ENCODE results near the gene DNAJB1.
"Not testable (repeated sequence)": the region's sequence is repeated elsewhere in the genome, so short reads cannot be mapped to it uniquely, and the experiment has no call there.

DNAJB1 gene

DNA sequence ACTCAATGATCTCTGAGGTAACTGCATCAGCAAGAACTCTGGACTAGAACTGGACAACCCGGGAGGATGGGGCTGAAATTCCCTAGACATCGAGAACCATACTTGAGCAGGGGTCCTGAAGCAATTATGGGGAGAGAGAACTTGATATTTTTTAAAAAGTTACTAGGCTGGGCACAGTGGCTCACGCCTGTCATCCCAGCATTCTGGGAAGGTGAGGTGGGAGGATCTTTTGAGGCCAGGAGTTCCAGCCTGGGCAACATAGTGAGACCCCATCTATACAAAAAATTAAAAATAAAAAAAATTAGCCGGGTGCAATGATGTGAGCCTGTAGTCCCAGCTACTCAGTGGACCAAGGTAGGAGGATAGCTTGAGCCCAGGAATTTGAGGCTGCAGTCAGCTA lies 2.3 kb upstream of the DNAJB1 start:
- DNase-seq: no peak

DNA sequence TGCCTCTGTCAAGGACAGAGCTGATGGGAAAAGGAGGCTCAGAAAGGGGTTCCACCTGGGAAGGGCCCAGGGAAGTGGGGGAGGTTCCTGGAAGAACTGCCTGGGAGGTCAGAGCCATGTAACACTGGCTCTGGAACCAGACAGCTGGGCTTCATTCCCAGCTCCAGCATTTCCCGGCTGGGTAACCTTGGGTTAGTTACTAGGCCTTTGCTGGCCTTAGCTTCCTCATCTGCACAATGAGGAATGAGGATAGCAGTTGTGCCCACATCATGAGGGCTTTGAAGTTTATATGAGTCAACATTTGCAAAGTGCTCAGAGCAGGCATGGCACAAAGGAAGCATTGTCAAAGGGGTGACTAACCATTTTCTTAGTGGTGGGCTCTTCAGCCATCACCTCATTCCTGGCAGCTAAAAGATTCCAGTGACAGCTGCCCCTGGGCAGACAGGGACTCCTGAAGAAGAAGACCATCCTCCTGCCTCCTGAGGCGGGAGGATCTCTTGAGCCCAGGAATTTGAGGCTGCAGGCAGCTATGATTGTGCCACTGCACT lies 1.7 kb upstream of the DNAJB1 start:
- no peak for DNase-seq

DNA sequence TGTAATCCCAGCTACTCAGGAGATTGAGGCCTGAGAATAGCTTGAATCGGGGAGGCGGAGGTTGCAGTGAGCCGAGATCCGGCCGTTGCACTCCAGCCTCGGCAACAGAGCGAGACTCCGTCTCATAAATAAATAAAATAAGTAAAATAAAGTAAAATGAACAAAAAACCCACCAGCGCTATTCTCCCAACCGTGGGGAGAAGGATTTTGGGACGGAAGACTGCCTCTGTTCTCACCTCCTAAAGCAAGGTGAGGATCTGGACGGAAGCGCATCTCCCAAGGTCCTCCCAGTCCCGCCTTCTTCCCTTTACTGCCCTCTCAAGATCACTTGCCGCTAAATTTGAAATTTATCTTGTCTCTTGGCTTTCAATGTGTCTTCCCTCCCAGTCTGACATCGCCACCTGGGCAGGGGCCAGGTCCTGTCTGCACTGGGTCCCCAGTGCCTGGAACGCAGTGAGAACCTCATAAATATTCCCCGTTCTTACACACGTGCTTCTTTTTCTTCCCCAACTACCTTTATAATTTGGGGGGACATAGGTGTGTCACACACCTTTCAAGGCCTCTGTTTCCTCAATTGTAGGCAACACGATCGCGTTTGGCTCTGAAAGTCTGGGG lies 1.2 kb upstream of the DNAJB1 start:
- DNase-seq: no peak

DNA sequence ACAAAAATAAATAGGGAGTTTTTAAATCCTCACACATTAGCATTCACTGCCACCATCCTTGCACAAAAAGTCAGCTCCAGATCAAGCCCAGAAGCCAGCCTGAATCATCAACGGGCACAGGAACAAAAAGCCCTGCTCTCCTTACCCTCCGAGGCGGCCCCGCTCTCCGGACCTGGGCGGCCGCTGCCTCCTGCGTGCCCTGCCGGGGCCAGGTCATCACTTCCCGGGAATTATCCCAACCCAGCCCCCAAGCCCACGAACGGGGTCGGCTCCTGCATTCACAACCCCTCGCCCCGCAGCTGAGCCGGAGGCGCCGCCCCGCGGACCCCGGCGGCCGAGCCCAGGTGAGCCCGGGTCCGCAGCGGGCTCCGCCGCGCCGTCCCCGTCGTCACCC lies 754 bp downstream of the DNAJB1 start:
- DNase-seq: no peak

DNA sequence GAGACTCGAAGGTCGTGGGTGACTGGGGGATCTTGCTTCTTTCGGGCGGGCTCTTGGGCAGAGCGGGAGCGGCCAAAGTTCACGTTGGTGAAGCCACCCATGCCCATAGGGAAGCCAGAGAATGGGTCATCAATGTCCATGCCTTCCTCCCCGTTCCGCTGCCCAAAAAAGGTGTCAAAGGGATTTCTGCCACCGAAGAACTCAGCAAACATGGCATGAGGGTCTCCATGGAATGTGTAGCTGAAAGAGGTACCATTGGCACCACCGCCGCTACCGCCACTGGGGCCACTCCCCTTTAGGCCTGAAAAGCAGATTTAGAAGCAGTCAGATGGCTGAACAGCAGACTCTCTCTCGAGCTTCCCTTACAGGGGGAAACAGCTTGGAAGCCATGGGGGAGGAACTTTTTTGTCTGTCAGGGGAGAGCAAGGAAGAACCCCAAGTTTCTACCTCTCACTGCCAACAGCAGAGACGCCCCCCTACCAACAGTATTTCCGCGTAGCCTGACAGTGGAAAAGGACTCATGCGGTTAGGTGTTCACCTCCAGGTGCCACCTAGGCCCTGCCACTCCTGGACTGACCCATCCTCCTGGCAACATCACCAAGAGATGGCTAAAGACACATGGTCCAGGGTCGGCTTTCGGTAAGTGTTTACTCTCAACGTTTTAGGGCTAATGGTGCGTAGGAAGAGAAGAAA lies 1.3 kb downstream of the DNAJB1 start:
- DNase-seq: no peak

DNA sequence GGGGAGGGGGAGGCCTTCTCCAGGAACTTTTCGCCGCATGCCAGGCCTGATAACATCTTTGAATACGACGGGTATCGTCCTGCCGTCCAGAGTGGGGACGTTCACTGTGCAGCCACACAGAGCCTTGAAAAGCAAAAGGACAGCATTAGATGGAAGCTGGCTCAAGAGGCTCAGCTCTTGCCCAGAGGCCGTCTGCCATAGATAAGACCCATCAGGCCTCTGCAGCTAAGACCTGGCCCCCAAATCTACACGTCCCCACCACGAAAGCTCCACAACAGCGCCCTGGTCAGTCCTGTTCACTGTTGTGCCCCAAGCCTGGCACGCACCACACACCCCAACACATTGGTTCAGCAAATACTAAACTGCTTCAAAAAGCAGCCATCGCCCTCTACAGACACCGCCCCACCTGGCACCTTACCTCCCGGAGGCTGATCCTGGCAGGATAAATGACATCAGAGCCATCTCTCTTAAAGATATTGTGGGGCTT lies 2.1 kb downstream of the DNAJB1 start:
- DNase-seq: no peak

DNA sequence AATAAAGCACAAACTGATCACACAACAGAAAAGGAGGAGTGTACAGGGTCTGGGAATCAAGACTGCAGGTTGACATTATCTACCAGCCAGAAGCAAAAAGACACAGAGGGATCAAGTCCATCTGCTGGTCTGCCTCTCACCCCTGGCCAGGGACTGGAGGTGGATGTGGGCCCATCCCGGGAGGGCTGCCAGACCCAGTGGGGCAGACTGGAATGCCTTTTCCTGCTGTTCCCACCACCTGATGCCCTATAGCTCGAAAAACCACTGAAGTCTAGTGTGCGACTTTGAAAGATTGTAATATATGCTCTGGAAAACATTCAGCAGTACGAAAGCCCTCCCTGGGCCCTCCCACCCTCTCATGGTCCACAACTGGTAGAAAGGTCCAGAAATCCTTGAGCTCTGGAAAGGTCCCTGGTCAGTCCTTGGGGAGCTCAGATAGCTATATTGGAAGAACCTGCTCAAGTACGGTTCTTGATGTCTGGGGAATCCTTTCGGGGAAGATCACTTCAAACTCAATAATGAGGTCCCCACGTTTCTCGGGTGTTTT lies 2.6 kb downstream of the DNAJB1 start:
- DNase-seq: no peak

DNA sequence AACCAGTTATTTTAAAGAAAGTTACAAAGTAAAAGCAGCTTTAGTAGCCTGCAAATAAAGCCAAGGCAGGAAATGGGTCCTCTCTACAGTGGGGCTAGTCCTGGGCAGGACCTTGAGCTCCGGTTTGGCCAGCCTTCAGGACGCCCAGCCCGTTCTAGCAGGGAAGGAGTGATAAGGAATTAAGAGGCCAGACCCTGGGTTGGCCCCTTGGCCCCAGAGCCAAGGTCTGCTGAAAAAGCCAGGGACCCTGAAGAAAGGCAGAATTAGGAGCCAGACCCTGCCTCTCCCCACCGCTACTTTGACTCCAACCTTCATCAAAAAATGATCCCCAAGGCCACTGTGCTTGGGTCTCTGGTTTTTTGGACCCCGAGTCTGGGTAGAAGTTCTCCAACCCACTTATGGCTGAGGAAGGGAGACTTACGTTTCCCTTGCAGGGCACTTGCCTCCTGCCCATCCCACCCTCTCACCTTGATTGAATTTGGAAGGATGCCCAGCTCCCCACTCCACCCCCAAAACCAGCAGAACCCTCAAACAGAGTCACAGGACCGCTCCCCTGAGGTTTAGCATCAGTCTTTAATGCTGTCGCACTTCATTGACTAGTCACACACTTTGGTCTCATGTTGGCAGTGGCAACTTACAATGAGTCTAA lies 3.9 kb downstream of the DNAJB1 start:
- DNase-seq: no peak

DNA sequence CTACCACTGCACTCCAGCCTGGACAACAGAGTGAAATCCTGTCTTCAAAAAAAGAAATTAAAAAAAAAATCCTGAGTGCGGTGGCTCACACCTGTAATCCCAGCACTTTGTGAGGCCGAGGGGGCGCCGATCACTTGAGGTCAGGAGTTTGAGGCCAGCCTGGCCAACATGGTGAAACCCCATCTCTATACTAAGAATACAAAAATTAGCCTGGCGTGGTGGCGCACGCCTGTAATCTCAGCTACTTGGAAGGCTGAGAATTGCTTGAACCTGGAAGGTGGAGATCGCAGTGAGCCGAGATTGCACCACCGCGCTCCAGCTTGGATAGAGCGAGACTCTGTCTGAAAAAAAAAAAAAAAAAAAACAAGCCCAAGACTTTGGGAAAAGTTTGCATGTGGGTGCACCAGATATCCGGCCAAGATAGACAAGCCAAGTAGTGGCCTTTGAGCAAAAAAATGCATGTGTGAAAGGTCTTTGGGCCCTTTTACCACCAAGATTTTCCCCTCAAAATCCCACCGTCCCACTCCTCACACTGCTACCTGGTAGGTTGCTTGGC lies 5.7 kb downstream of the DNAJB1 start:
- no peak for DNase-seq

DNA sequence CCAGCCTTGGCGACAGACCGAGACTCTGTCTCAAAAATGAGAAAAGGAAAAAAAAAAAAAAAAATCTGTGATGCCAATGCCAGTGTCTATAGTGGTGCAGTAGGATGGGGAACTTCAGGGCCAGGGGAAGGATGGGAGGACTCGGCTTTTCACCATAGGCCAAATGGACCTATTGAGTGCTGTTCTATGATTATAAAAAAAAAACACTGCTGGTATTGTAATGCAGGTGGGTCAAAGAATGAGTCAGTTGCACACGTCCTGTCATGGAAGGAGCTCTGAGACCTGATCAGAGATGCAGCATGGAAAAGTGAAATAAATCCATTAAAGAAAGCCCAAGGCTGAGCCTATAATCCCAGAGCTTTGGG lies 7.0 kb downstream of the DNAJB1 start:
- DNase-seq: no peak

DNA sequence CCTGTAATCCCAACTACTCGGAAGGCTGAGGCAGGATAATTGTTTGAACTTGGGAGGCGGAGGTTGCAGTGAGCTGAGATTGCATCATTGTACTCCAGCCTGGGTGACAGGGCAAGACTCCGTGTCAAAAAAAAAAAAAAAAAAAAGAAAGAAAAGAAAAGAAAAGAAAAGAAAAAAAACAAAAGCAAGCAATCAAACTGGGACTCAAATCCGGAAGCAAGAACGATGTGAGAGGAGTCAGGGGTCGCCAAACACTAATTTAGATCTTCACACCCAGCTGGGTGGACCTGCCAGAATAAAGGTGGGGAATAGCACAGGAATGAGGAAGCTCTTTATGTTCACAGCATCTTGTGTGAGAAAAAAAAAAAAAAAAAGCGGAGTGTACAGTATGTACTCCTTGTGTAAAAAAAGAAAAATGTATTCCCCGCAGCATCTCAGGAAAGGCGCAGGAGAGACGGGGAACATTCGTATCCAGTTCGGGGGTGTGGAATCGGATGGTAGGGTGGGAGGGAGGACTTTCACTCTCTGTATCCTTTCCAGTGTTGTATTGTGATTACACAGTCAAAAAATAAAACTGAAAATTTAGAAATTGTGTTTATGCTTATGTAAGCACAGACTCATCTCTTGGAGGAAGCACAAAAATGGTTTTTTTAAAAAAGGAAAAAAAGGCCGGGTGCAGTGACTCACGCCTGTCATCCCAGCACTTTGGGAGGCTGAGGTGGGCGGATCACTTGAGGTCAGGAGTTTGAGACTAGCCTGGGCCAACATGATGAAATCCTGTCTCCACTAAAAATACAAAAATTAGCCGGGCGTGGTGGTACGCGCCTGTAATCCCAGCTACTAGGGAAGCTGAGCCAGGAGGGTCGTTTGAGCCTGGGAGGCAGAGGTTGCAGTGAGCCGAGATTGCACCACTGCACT lies 7.6 kb downstream of the DNAJB1 start:
- DNase-seq: no peak

DNA sequence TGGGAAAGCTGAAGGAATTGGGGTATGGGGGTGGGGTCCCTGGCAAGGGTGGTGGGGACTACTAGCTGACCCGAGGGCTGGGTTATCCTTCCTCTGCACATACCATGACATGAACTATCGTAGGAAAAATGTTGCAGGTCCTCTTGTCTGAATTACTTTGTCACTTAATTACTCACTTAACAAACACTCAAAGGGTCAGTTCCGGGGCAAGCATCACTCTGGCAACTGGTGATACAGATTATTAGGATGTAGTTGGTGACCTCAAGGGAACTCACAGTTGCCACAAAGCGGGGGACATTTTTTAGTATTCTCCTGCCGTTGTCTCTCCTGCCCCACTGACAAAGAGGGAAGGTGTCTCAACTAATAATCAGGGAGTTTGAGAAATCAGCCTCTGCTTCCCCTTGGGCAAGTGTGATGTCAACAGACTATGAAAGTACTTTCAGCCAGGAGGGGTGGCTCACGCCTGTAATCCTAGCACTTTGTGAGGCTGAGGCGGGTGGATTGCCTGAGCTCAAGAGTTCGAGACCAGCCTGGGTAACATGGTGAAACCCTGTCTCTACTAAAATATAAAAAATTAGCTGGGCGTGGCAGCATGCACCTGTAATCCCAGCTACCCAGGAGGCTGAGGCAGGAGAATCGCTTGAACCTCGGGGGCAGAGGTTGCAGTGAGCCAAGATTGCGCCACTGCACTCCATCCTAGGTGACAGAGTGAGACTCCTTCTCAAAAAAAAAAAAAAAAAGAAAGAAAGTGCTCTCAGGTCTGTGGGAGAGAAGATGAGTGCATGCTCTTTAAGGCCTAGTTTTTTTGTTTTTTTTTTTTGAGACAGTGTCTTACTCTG lies 10.3 kb downstream of the DNAJB1 start:
- DNase-seq: no peak

DNA sequence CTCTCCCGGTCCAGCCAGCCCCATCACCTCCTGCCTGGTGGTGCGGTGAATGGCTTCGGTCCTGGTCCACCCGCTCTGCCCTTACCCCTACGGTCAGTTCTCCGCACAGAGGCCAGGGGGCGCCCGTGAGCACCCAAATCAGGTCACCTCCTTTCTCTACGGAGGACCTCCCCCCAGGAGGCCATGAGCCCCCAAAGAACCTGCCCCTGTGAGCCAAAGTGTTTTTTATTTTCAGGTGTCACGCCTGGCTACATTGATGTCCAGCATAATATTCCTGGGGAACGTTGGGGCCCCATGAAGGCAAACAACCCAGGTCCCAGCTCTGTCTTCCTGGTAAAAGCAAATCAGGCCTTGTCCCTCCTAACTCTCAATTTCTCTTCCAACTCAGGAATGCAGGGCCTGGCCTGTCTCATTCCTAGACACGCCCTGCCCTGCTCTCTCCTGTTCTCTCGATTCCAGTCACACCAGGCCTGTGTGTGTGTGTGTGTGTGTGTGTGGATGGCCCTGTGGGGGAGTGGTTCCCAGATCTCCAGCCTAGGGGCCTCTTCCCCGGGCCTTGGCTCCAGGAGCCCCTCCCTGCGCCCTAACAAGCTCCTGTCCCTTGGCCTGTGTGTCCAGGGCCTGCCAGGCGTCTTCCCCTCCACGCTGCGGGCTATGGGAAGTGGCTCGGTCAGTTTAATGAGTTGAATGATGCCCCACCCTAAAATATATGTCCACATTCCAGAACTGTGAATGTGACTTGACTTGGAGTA lies 12.5 kb downstream of the DNAJB1 start:
- DNase-seq: peak; percentile 46

DNA sequence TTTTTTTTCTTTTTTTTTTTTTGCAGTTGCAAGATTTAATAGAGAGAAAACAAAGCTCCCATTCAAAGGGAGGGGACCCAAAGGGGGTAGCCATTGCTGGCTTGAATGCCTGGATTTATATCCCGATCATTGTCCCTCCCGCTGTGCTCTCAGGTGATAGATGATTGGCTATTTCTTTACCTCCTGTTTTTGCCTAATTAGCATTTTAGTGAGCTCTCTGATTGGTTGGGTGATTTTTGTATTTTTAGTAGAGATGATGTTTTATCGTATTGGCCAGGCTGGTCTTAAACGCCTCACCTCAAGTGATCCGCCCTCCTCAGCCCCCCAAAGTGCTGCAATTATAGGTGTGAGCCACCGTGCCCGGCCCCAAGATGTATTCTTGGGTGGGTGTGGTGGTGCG lies 13.6 kb downstream of the DNAJB1 start:
- not testable (repeated sequence) for DNase-seq

DNA sequence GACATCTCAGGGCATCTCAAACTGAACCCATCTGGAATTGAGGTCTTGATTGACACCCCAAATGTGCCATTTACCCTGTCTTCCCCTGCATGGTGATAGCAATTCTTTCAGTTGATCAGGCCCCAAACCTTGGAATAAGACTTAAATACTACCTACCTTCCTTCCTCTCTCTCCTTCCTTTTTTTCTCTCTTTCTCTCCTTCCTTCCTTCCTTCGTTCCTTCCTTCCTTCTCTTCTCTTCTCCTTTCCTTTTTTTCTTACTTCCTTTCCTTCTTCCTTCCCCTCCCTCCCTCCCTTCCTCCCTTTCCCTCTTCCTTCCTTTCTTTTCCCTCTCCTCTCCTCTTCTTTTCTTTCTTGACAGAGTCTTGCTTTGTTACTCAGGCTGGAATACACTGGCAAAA lies 14.9 kb downstream of the DNAJB1 start:
- no peak for DNase-seq

DNA sequence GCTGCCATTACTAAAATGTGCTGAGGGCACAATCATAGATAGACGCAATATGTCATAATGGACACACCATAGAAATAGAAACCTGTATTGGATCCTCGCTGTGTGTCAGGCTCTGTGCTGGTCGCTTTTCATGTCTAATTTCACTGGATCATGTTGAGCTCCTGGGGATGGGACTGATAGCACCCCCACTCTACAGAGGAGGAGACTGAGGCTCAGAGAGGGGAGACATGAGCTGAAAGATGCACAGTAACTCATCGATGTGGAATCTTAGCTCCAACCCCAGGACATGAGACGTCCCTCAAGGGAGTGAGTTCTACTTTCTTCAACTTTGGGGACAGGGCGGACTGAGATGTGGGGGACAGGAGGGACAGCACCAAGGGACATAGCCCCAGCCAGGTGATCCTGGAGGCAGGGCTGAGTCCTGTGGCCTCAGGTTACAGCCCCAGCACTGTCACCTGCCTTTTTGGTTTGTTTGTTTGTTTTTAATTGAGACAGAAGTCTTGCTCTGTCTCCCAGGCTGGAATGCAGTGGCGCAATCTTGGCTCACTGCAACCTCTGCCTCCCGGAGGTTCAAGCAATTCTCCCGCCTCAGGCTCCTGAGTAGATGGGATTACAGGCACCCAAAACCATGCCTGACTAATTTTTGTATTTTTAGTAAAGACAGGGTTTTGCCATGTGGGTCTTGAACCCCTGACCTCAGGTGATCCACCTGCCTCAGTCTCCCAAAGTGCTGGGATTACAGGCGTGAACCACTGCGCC lies 15.7 kb downstream of the DNAJB1 start:
- no peak for DNase-seq

DNA sequence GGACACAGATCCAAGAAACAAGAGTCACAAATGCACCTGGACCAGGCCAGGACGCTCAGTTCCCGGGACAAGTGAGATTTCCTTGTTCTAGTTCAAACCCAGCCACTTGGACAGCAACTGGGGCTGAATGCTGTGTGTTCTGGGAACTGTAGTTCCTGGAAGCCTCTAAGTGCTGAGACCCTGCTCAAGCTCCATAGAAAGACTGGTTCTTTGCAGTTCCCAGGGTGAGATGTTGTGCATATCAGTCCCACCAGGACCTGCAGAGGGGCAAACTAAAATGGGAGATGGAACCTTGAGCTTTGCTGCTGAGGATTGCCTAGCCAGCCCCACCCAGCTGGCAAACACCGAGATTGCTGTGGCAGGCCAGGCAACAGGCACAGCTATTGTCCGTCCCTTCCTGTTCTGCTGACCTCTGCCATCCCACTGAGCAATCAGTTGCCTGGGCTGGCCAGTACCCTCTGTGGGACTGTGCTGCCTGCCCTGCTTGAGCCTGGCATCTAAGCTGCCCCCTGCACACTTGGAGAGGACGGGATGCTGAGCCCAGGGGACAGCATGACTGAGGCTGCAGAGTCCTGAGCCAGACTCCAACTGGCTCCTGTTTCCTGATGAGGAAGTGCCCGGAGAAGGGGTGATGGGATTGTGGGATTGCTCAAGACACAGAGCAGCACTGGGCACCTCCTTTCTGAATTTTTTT lies 20.8 kb downstream of the DNAJB1 start:
- DNase-seq: peak; percentile 49

DNA sequence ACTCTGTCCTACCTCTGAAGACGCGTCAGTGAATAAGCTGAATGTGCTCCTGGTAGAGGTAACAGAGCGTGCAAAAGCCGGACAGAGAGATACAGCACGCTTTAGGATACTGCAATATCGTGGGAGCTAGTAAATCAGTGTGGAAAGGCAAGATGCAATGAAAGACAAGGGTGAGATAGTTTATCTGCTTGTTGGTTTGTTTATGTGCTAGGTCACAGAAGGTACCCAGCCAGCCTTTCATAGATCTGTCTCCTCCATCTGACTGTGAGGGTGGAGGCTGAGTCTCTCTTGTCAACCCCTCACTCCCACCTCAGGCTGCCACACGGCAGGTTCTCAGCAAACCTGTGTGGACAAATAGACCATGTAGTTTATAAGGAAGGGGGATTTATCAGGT lies 21.4 kb downstream of the DNAJB1 start:
- DNase-seq: no peak
